ENCODE measurements around the gene FSTL5. TPM values are rescaled to one million over a fixed set of nuclear protein-coding genes. Genes with fewer than 3 reads are reported as not detected.

FSTL5 gene
- total RNA-seq, 1 experiment from 2014 or later, result 0.55 TPM

DNA sequence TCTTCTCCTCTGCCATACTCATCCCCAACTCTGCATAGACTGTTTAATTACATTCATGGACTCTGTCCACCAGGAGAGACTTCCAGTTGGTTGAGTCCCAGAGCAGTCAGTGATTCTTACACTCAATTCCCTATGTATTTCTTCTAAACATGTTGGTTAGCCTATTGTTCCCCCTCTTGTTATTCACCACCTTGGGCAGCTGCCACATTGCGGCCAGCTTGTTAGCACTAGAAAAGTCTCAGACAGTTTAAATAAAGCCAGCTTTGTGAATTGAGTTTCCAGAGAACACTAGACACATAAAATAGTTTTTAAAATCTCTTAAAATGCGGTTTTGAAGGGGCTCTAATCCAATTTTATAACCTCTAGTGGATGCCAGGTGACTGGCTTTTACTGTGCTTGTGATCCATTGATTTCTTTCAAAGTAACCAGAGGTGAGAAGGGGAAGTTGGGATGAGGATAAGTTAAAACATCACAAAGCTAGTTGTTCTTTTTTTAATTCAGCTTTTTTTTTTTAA, 827.7 kb downstream of the FSTL5 start:
- POLR2A ChIA-PET, result no interaction called here

More for the DNA sequence above, 827.7 kb downstream of the FSTL5 start:
- Mint-ChIP-seq H3K36me3 (no peaks in the 10 kb centered on the region), H3K9me3 (no peaks in the 10 kb centered on the region), H3K4me3 (no peak overlapping the region), H3K4me1 (no peaks in the 10 kb centered on the region), H3K27ac (no peak overlapping the region), H3K27me3 (ENCODE audit: low read depth) (no peaks in the 10 kb centered on the region)
- no peak for TF ChIP-seq JUN (CRISPR knock-in tag; IDR thresholded peaks at IDR 0.05)
- TF ChIP-seq RORB (CRISPR knock-in tag; IDR thresholded peaks at IDR 0.05), result no peak
- TF ChIP-seq, protein P1, sequence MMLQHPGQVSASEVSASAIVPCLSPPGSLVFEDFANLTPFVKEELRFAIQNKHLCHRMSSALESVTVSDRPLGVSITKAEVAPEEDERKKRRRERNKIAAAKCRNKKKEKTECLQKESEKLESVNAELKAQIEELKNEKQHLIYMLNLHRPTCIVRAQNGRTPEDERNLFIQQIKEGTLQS (CRISPR knock-in tag; conservative IDR thresholded peaks at IDR 0.05), result no peak
- no peak for DNase-seq (ENCODE audit: low spot score)
- ATAC-seq, result no peak
- CTCF ChIA-PET, result no interaction called here
